NCI-H2171 (cell line): Measurements from ENCODE around the gene MOB2.

ENCODE experiments used
- DNase-seq: peaks from one replicate; lab custom pipeline; 2025; lab: John Stamatoyannopoulos, UW

The MOB2 gene

DNA sequence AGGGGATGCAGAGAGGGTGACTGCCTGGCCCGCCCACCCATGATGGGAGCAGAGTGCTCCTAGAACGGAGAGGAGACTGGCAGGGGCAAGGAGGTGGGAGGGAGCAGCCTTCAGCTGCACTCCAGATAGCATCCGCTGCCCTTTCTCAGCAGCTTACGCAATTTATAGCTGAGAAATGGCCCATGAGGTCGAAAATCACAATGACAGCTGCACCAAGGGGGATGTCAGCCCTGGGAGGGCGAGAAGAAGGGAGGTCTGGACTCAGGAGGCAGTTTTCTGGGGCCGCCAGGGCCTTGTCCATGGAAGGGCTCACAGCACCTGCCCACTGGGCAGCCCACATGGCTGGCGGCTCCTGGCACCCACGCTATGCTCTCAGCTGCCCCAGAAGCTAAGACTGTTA, 17.6 kb upstream of the MOB2 start:
- DNase-seq, result no peak

DNA sequence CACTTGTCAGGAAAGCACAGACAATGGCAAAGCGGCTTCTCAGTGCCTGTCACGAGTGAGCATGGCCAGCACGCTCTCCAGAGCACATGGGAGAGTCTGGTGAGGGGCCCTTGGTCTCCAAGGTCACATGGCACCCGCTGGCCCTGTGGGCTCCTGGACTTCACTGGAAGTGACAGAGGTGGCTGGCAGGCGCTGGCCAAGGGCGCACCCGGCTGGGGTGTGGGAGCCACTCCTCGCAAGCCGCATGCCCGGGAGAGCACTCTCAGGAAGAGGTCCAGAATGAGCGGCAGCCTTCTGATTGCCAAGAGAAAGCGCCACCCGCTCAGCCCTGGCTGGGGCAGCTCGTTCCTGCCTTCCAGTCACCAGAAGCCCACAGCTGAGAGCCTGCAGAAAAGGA, 17.1 kb upstream of the MOB2 start:
- no peak for DNase-seq

DNA sequence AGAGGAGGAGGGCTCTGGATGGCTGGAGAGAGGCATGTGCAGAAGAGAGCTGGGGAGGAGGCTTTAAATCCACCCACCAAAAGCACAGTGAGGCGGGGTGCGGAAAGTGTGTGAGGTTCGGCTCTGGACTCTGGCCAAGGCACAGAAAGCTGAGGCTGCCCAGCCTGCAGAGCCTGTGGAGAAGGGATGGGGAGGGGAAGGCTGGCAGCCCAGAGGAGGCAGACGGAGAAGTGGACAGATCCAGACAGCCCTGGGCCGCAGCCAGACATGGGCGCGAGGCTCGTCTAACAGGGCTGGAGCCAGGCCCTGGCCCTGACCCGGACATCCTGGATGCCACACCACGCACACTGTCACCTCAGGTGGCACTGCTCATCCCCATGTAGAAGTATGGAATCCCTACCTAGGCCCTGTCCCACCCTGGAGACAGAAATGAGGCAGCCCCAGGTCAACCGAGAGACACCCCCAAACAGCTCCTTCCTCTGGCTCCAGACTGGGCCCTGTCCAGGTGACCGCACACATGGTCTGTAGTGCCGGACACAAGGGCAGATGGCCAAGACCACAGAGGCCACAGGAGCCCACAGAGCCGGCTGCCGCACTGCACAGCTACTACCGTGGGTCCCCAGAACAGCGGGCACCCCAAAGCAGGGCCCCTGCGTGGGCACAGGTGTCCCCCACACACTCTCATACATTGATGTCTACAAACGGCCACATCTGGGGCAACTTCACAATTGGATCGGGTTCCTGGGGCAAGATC, 16.6 kb upstream of the MOB2 start:
- DNase-seq, result no peak

DNA sequence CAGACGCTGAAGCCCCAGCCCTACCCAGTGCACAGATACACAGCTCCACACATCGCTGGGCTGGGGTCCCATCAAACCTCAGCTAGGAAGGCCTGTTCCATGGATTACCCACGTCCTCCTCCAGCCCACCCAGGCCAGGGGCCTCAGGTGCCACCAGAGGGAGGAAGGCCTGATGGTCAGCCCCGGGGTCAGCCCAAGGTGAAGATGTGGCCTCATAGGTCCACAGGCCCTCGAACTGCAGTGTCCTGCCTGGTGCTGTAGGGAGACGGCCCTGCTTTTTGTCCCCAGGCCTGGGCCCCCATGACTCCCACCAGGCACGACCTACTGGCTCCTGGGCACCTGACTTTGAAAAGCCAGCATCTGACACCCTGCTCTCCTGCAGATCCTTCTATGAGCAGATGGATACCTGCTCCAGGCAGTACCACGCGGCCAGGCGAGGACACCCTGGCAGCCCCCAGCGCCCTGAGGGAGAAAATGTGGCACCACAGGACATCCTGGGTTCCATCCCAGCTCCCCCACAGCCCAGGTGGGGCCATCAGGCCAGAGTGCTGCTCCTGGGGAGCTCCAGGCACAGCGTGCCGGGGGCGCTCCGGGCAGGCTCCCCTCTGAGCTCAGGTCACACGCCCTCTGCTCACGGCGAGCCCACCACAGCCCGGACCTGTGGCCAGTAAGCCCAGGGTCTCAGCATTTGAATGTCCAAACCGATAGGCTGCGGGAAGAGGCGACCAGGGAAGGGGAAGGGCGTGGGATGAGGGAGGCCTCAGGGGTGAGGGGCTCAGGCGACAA, 15.8 kb upstream of the MOB2 start:
- no peak for DNase-seq

DNA sequence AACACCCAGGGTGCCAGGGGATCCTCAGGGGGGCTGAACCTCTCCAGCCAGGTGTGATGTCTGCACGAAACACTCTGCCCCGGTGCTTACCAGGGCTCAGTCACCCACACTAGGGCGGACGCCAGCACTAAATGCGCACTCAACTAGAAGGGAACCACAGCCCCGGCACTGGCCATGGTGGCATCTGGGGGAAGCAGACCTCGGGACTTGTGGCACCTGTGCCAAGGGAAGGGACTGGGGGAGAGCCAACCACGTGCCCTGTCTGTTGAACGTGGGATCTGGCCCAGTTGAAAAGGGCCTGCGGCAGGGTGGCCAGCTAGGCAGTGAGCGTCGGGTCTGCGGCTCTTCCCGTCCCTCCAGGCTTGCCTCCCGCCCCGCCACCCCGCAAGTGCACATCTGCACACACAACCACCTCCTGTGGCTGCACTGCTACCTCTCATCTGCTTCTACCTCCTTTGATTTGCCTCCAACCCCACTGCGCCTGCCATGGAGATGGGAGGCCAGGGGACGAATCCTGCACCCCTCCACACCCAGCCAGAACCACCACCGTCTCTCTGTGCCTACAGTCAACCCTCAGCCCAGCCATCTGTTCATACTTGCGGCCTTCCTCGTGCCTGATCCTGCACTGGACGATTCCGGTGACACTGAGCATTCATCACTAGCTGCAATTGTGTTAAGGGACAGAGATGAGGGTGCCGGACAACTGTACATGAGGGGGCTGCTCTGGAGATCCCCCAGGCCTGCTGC, 15.0 kb upstream of the MOB2 start:
- no peak for DNase-seq

DNA sequence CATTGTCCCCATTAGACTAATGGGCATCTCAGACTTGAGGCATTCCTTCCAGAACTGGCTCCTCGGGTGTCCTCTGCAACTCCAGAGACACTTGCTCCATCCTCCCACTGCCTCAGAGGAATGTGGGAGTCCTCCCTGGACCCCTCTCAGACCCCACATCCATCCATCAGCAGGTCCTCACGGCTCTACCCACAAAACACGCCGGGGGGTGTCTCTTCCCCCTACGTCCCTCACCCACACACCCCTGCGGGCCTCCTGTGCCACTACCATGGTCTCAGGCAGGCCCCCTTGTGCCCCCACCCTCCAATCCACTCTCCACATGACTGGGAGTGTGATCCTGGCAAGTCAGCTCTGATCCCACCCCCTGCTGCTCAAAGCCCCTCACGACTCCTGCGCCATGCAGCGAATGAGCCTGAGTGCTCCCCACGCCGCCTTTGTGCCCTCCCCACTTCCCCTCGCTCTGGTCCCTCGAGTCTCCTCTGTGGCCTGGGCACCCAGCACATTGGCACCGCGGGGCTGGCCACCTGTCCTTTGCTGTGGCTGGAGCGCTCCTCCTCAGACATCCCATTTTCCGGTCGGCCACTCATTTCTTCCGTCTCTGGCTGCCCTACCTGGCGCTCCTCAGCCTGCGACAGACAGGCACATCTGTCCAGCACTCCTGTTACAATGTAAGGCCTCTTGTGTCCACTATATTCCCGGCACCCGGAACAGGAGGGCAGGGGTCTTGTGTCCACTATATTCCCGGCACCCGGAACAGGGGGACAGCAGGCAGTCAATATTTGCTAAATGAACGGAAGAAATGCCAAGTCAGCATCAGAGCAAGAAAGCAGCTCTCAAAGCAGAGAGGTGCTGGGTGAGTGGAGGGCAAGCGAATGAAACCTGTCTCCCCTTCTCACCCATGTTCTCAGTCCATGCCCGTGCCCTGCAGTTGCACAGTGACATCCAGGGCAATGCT, 14.2 kb upstream of the MOB2 start:
- no peak for DNase-seq

DNA sequence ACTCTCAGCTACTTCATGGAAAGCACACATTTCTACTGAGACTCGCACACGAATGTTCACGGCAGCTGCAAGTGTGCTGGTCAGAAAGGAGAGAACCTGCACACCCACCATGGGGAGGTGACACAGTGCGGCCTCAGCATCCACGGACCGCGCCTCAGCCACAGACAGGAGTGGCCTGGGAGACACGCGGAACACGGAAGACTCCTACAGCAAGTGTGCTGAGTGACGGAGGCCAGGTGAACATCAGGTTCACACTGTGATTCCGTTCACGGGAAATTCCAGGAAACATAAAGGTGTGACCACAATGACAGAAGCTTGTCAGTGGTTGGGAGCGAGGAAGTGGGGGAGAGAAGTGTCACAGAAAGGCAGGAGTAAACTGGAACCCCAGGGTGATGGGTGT, 13.3 kb upstream of the MOB2 start:
- DNase-seq, result no peak

DNA sequence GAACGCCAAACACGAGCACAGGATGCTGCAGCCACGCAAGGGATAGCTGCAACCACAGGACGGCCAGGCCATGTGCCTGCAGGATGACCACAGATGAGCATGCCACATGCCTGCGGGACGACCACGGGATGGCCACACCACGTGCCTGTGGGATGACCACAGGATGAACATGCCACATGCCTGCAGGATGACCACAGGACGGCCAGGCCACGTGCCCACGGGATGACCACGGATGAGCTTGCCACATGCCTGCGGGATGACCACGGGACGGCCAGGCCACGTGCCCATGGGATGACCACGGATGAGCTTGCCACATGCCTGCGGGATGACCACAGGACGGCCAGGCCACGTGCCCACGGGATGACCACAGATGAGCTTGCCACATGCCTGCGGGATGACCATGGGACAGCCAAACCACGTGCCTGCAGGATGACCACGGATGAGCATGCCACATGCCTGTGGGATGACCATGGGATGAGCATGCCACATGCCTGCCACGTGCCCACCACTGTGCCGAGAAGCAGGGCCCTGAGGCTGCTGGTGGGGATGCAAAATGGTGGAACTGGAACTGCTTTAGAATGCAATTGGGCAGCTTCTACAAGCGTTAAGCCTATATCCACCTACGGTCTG, 12.8 kb upstream of the MOB2 start:
- DNase-seq, result no peak

DNA sequence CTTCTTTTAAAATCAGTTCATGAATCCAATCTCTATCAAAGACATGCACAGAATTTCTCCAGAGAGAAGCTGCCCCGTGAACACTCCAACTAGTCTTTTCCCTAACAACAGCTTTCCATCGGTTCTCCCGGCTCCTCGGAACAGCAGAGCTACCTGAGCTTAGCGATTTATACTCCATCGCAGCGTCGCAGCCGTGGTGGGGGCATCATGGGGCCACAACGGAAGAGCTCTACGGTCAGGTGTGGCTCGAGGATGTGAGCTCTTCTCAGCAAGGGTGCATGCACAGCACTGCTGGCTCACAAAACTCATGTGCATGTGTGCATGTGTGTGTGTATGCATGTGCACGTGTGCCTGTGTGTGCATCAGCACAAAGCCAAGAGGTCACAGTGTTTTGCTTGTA, 11.7 kb upstream of the MOB2 start:
- no peak for DNase-seq

DNA sequence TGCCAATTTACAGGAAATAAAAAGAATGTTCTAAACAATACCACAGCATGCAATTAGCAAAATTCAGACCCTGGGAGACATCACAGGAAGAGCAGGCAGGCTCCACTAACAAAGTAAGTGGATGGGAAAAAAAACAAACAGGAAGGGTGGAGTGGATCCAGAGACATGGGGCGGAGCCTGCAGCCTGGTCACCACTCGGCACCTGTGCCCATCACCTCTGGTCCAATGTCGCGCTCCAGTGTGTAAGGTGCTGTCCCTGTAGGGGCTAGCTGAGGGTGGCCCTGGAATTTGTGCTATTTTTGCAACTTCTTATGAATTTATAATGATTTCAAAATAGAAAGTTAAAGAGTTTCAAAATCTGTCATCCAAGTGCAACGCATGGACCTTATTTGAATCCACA, 11.0 kb upstream of the MOB2 start:
- DNase-seq, result no peak

DNA sequence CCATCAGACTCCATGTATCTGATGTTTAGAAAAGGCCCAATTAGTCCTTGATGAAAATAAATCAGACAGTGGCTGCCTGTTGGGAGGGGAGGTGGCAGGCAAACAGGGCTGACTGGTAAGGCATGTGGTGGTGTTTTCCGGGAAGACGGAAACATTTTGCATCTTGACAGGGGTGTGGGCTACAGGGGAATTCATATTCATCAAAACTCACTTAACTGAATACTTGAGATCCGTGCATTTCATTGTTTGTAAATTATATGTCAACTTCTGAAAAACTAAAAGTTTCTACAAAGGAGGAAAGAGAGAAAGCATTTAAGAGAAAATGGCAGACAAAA, 10.1 kb upstream of the MOB2 start:
- no peak for DNase-seq

DNA sequence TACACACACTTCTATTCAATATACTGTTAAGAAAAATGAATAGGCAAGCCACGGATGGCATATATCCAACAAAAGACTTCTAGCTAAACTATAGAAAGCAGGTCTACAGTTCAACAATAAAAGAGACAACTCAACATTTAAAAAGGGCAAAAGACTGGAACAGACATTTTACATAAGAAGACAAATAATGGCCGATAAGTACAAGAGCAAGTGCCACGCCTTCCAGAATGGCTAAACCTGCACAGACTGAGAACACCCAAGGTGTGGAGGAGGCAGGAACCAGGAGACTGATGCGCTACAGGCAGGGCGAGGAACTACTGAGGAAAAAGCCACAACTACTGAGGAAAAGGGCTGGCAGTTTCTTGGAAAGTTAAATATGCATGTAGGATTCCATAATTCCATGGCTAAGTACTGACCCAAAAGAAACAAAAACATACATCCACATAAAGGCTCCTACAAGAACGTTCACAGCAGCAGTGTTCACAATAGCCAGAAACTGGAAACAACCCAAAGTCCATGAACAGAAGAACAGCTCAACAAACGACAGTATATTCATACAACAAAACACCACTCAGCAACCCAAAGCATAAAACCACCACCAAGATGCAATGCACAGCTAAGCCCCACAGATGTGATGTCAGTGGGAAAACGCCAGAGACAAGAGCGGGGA, 9.6 kb upstream of the MOB2 start:
- no peak for DNase-seq

DNA sequence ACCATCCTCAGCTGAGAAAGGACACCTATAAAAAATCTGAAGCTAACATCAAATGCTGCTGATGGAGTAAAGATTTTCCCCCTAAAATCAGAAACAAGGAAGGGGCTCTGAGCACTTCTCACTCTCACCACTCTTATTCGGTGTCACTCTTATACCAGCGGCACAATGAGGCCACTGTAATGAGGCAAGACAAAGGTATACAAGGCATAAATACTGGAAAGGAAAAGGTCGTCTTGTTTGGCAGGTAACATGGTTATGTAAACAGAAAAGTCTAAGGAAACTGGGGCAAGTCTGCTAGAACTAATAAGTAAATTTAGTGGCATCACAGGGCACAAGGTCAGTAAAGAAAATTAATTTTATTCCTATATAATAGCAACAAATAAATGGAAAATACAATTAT, 8.1 kb upstream of the MOB2 start:
- DNase-seq, result no peak

DNA sequence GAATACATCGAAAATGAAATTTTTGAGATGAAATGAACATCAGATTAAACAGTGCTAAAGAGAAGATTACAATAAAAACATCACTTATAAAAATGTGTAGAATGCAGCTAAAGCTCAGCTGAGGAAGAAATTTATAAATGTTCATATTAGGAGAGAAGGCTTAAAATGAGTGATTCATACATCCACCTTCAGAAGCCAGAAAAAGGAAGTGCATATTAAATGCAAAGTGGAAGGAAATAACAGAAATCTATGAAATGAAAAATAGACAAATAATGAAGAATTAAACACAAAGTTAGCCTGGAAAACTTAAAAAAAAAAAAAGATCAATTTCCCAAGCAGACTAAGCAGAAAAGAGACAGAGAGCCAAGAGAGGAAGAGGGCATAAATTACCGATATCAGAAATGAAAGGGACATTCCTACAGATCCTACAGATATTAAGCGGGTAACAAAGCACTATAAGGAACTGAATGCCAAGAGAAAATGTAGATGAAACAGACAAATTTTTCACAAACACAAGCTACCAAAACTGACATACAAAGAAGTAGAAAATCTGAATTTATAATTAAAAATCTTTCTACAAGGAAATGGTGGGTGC, 7.2 kb upstream of the MOB2 start:
- no peak for DNase-seq

DNA sequence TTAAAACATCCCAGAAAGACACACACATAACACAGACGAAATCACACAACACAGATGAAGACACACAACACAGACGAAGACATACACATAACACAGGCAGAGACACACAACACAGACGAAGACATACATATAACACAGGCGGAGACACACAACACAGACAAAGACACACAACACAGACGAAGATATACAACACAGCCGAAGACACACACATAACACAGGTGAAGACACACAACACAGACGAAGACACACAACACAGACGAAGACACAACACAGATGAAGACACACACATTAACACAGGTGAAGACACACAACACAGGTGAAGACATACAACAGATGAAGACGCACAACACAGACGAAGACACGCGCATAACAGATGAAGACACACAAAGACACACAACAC, 4.8 kb upstream of the MOB2 start:
- DNase-seq, result no peak

DNA sequence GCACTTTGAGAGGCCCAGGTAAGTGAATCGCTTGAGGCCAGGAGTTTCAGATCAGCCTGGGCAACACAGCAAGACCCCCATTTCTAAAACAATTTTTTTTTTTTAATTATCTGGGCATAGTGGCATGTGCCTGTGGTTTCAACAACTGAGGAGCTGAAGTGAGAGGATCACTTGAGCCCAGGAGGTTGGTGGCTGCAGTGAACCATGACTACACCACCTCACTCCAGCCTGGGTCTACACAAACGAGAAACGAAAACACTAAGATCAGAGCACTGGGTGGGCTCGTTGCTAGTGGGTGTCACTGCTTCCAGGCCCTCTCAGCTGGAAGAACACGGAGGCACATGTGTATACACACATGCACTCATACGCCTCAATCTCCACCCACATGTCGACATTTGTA, 4.1 kb upstream of the MOB2 start:
- no peak for DNase-seq

DNA sequence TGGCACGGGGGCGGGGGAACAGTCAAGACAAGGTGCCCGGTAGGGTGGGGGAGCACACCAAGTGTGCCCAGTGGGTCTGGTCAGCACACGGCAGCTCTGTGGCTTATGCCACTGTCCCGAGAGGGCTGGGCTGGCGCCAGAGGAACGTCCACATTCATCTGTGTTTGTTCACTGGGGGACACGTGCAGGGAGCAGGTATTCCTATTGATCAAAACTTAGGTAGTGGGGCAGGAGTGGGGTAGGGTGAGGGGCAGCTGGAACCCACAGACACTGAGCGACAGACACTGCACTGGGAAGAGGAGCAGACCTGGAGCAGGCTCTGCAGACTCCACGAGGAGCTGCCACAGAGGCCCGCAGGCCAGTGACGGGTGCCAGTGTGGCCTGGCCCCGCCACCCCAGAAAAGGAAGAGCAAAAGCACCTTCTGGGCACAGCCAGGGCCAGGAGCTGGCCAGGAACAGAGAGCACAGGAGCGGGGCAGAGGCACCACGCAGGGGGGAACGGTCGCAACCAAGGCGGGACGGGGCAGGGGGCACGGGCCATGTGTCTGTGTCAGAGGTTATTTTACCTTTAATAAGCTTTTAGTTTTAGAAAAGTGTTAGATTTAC, 2.1 kb upstream of the MOB2 start:
- DNase-seq, result no peak

DNA sequence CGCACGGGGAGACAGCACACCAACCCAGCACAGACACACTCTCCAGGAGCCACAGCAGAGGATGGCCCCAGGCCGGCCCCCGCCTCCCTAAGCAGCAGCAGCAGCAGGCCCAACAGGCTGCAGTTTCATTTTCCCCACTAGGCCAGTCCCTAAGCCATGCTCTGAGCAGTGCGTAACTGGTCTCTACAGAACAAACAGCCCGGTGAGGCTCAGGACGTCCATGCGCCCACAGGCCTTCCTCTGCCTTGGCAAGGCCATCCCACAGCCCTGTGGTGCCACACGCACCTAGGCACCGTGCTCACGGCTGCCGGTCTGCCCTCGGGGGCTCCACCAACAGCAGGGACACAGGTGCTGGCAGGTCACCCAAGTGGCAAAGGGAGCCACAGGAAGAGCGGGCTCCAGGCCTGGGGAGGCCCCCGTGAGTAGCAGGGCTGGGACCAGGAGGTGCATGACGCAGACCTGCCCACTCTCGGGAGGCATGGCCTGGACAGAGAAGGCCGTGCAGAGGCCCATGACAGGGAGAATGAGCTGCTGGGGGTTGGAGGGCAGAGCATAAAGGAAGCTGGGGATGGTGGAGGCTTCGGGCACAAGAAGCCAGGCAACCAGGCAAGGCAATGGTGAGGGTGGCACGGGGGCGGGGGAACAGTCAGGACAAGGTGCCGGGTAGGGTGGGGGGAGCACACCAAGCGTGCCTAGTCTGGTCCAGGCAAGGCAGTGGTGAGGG, 1.4 kb upstream of the MOB2 start:
- no peak for DNase-seq

DNA sequence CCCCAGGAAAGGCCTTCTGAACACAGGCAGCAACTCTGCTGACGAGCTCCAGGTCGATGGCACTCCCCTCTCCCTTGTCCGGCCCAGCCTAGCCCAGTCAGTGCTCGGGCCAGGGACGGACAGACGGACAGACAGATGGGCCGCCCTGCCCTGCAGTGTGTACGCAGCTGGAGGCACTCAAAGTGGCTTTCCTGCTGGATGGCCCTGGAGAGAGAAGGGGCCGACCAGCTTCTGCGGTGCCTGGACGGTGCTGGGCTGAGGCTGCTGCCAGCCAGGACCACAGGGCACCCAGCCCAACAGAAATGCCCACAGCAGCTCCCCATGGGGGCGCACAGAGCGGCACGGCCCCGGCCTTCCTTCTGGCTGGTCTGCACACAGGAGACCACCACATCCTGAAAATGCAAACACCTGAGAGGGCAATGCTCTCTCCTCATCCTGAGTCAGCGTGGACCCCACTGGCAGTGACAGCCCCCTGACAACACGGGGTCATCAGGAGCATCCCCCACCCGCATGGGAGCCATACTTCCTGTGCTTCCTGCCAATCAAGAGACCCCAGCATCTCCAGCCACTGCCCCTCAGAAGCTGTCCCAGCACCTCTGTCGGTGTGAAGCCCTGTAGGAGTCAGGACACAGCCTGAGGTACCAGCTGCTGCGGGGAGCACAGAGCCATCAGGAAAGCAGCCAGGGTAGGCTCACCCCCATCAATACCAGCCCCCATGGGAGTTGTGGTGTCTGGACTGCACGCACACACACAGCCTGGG, 692 bp upstream of the MOB2 start:
- no peak for DNase-seq
